Measurements from ENCODE around the gene MYO1H. TPM values are rescaled to one million over a fixed set of nuclear protein-coding genes. Genes with fewer than 3 reads are reported as not detected.

MYO1H gene
- total and polyA plus RNA-seq, 2 of the 8 experiments (the other 6 are each of a cell fraction or from before 2014, with no cell fraction given), result 0.03 TPM; not detected in 1

GRCh38 chr12:109301643-109302168 is 46.0 kb upstream of the MYO1H start:
- no peak overlapping the region for H2BK120ac ChIP-seq (replicated peaks; ENCODE audit: low read depth, low read length)
- FAIRE-seq (no peak), DNase-seq (ENCODE audit: low read depth in 1 of 2, low spot score in 2 of 2) (no peak)
- H3K79me1 ChIP-seq (ENCODE audit: low read depth, low read length), result no peaks in the 10 kb centered on the region
- H4K91ac ChIP-seq (replicated peaks; ENCODE audit: insufficient read length, low read length), result no peak overlapping the region
- no peak overlapping the region for H2BK15ac ChIP-seq (ENCODE audit: low read length)
- H4K8ac ChIP-seq (ENCODE audit: extremely low read depth, insufficient read depth, low read length), result no peak overlapping the region
- ChIA-PET CTCF (ENCODE audit: partially characterized antibody) (interaction anchor here (0.8 to 2.3 kb wide), 5 partner anchors 11 to 296 kb away, joined by 3 to 9 read pairs (median 5); no protein-coding TSS in a partner anchor), POLR2A (ENCODE audit: partially characterized antibody) (interaction anchor here (1.5 kb wide), 1 partner anchor 8 kb away, joined by 3 read pairs; no protein-coding TSS in a partner anchor)
- no peaks in the 10 kb centered on the region for H3K4me1 ChIP-seq (replicated peaks in 1 of 4; ENCODE audit: control insufficient read depth in 3 of 4, insufficient read depth in 4 of 4, low read length in 3 of 4)
- no peak overlapping the region for H3K27ac ChIP-seq (ENCODE audit: low read depth, low read length)
- H3K79me2 ChIP-seq (ENCODE audit: control insufficient read depth in 1 of 2, insufficient read depth in 2 of 2, low read length in 2 of 2), result no peaks in the 10 kb centered on the region
- 87% methylated on average over 3 of the region's 3 CpGs; no CpG with 5 or more reads in 1 of the 2 experiments for WGBS, 2 experiments (ENCODE audit: extremely low coverage in 1 of 2, insufficient coverage in 1 of 2, insufficient read length in 1 of 2, insufficient replicate concordance in 2 of 2, low coverage in 1 of 2, low lambda C conversion rate in 2 of 2, missing lambda C conversion rate in 1 of 2)
- no peak overlapping the region for H3K4me3 ChIP-seq (ENCODE audit: extremely low read depth in 1 of 4, insufficient read depth in 2 of 4, low read depth in 3 of 4, low read length in 4 of 4)
- H2AFZ ChIP-seq (ENCODE audit: low read length), result no peak overlapping the region
- H3K27me3 ChIP-seq (replicated peaks in 1 of 4; ENCODE audit: control insufficient read depth in 3 of 4, extremely low read depth in 1 of 4, insufficient read depth in 3 of 4, low read length in 3 of 4), result peaks cover 0 to 8% (median 2%) of the 10 kb centered on the region in 4 experiments; a peak in 3 of 7 replicates
- H3K14ac ChIP-seq (ENCODE audit: insufficient read length), result no peak overlapping the region
- H3K4me2 ChIP-seq (ENCODE audit: insufficient read depth in 1 of 2, low read depth in 2 of 2, low read length in 2 of 2), result no peak overlapping the region
- no peak overlapping the region for H3K56ac ChIP-seq (replicated peaks; ENCODE audit: insufficient read length, low read depth, low read length)
- peaks cover 0 to 2% of the 10 kb centered on the region in 2 experiments for H4K20me1 ChIP-seq (replicated peaks in 1 of 2; ENCODE audit: control insufficient read depth in 1 of 2, insufficient read depth in 2 of 2, low read length in 2 of 2)
- no peak overlapping the region for H3K9ac ChIP-seq (replicated peaks in 1 of 4; ENCODE audit: extremely low read depth in 1 of 4, low read depth in 3 of 4, low read length in 3 of 4)
- no peak overlapping the region for H3K4ac ChIP-seq (replicated peaks; ENCODE audit: insufficient read length, low read depth, low read length)
- no peak for TF ChIP-seq USF2 (IDR thresholded peaks at IDR 0.05; ENCODE audit: low read length)
- no peak for TF ChIP-seq SUZ12 (IDR thresholded peaks at IDR 0.05; ENCODE audit: low read length)
- no peak for TF ChIP-seq TBP (IDR thresholded peaks at IDR 0.05; ENCODE audit: low read depth, low read length)
- no peak for TF ChIP-seq NRF1 (IDR thresholded peaks at IDR 0.05; ENCODE audit: low read depth, low read length)
- TF ChIP-seq RNF2 (IDR thresholded peaks at IDR 0.05; ENCODE audit: borderline replicate concordance, low read depth, low read length, missing control alignments, poor library complexity, severe bottlenecking), result no peak
- no peak for TF ChIP-seq HDAC2 (IDR thresholded peaks at IDR 0.05; ENCODE audit: borderline replicate concordance in 1 of 2, low read depth in 2 of 2, low read length in 2 of 2)
- no peak overlapping the region for H4K5ac ChIP-seq (ENCODE audit: insufficient read length, low read depth, low read length)
- no peaks in the 10 kb centered on the region for H3K23me2 ChIP-seq (ENCODE audit: low read depth, low read length)
- H2BK5ac ChIP-seq (ENCODE audit: low read depth, low read length), result no peak overlapping the region
- no peak overlapping the region for H2AK5ac ChIP-seq (ENCODE audit: low read depth, low read length)
- H3K18ac ChIP-seq (ENCODE audit: extremely low read depth, low read length), result no peak overlapping the region
- H2BK20ac ChIP-seq (ENCODE audit: low read length), result no peak overlapping the region
- no peaks in the 10 kb centered on the region for H3K36me3 ChIP-seq (ENCODE audit: control insufficient read depth in 2 of 4, insufficient read depth in 4 of 4, low read length in 3 of 4)
- H3K23ac ChIP-seq (ENCODE audit: insufficient read length), result no peak overlapping the region
- H3K9me3 ChIP-seq (ENCODE audit: insufficient read depth in 2 of 2, low read depth in 1 of 2, low read length in 1 of 2), result no peaks in the 10 kb centered on the region
- 0 out of 2 replicates have a peak overlapping the region, but pooled peaks have one; percentile 22 for H2BK12ac ChIP-seq (ENCODE audit: low read depth, low read length)
